GM12878 (cell line): Measurements from ENCODE around the gene SLFN11. TPM values are rescaled to one million over a fixed set of nuclear protein-coding genes. Genes with fewer than 3 reads are reported as not detected.

Experiments
- ATF7 ChIP-seq: fragments of 450-650 bp; IDR thresholded peaks from 2 replicates; pipeline ENCODE4 v1.6.1; 2016; ENCODE audit warnings: low read depth, mild to moderate bottlenecking
- BHLHE40 ChIP-seq, 2 experiments: fragments of 450-650 bp in 1 of 2; IDR thresholded peaks; 2 replicates each; pipeline ENCODE4 v1.6.1; 2011 to 2017; ENCODE audit warnings: low read depth in 2 of 2, borderline replicate concordance in 1 of 2, improper control_type of control experiment in 1 of 2, low read length in 1 of 2, mild to moderate bottlenecking in 1 of 2
- BMI1 ChIP-seq: fragments of 450-650 bp; IDR thresholded peaks from 2 replicates; pipeline ENCODE4 v1.6.1; 2016; ENCODE audit warnings: mild to moderate bottlenecking, moderate library complexity, borderline replicate concordance
- CBX3 ChIP-seq: fragments of 200-600 bp; sonication (generic); IDR thresholded peaks from 2 replicates; pipeline ENCODE4 v1.6.1; 2016; ENCODE audit warnings: low read depth, borderline replicate concordance
- CREM ChIP-seq: IDR thresholded peaks from 2 replicates; pipeline ENCODE4 v1.6.1; 2014; ENCODE audit warnings: antibody characterized with exemption, low read depth
- E2F4 ChIP-seq: IDR thresholded peaks from 2 replicates; pipeline ENCODE4 v1.6.1; 2012; ENCODE audit warnings: low read depth, low read length, improper control_type of control experiment
- ELK1 ChIP-seq: IDR thresholded peaks from 2 replicates; pipeline ENCODE4 v1.6.1; 2012; ENCODE audit warnings: low read depth, low read length, improper control_type of control experiment
- FOXK2 ChIP-seq: fragments of 450-650 bp; IDR thresholded peaks from 2 replicates; pipeline ENCODE4 v1.6.1; 2017; ENCODE audit warnings: mild to moderate bottlenecking, moderate library complexity
- IKZF1 ChIP-seq: fragments of 450-650 bp; conservative IDR thresholded peaks from 2 replicates; pipeline ENCODE4 v1.6.1; 2017; ENCODE audit warnings: antibody characterized with exemption, mild to moderate bottlenecking
- MLLT1 ChIP-seq: fragments of 450-650 bp; IDR thresholded peaks from 2 replicates; pipeline ENCODE4 v1.6.1; 2016; ENCODE audit warnings: mild to moderate bottlenecking
- PML ChIP-seq: IDR thresholded peaks from 2 replicates; pipeline ENCODE4 v1.6.1; 2012; ENCODE audit warnings: low read length, inconsistent platforms
- POLR2A ChIP-seq: IDR thresholded peaks from 2 replicates; pipeline ENCODE4 v1.6.1; 2011; ENCODE audit warnings: low read depth, mild to moderate bottlenecking, low read length
- RFX5 ChIP-seq: IDR thresholded peaks from 2 replicates; pipeline ENCODE4 v1.6.1; 2011; ENCODE audit warnings: low read depth, low read length, improper control_type of control experiment
- SIN3A ChIP-seq: IDR thresholded peaks from 2 replicates; pipeline ENCODE4 v1.6.1; 2012; ENCODE audit warnings: low read depth, low read length, improper control_type of control experiment
- SMAD1 ChIP-seq: fragments of 450-650 bp; IDR thresholded peaks from 2 replicates; pipeline ENCODE4 v1.6.1; 2018; ENCODE audit warnings: mild to moderate bottlenecking, low read depth; ENCODE audit not compliant: partially characterized antibody
- SMARCA5 ChIP-seq: fragments of 450-650 bp; IDR thresholded peaks from 2 replicates; pipeline ENCODE4 v1.6.1; 2017; ENCODE audit warnings: mild to moderate bottlenecking
- SMC3 ChIP-seq: IDR thresholded peaks from 2 replicates; pipeline ENCODE4 v1.6.1; 2011; ENCODE audit warnings: low read length, improper control_type of control experiment, borderline replicate concordance
- SREBF2 ChIP-seq: IDR thresholded peaks from 2 replicates; pipeline ENCODE4 v1.6.1; 2012; ENCODE audit warnings: mild to moderate bottlenecking, low read length
- SUPT20H ChIP-seq: IDR thresholded peaks from 2 replicates; pipeline ENCODE4 v1.6.1; 2011; ENCODE audit warnings: low read depth, mild to moderate bottlenecking, low read length, moderate library complexity, borderline replicate concordance; ENCODE audit not compliant: control insufficient read depth
- TCF12 ChIP-seq: IDR thresholded peaks from 2 replicates; pipeline ENCODE4 v1.6.1; 2011; ENCODE audit warnings: low read depth, mild to moderate bottlenecking, low read length
- YBX1 ChIP-seq: fragments of 450-650 bp; IDR thresholded peaks from 2 replicates; pipeline ENCODE4 v1.6.1; 2016; ENCODE audit warnings: antibody characterized with exemption
- ZNF24 ChIP-seq: fragments of 450-650 bp; IDR thresholded peaks from 2 replicates; pipeline ENCODE4 v1.6.1; 2017; ENCODE audit warnings: antibody characterized with exemption, mild to moderate bottlenecking
- ZNF592 ChIP-seq: fragments of 450-650 bp; IDR thresholded peaks from 2 replicates; pipeline ENCODE4 v1.6.1; 2017; ENCODE audit warnings: mild to moderate bottlenecking, moderate library complexity
- polyA plus RNA-seq, 11 experiments: library from polyadenylated mRNA; depleted of rRNA in 4 of 11; unstranded in 6 of 11; stranded (reverse) in 5 of 11; fragments of >200 nt; fragmentation: Nextera tagmentation in 4 of 11; fragmentation: Illumina TruSeq in 1 of 11; extraction: Ambion mirVana in 4 of 11; extraction: Trizol in 1 of 11; gene quantifications; 1 replicate in 1 of 11; 2 replicates in 10 of 11; pipeline versions ENCODE4 v1.2.1 to v1.2.3, GENCODE V29; 2011 to 2016; ENCODE audit warnings: inconsistent platforms in 2 of 11, missing spikeins in 2 of 11, low read depth in 1 of 11
- total RNA-seq, 4 experiments: library from RNA; depleted of rRNA in 3 of 4; stranded (reverse); fragments of >200 nt in 3 of 4; fragmentation: Illumina TruSeq in 1 of 4; extraction: Trizol in 1 of 4; gene quantifications; 2 replicates each; pipeline versions ENCODE4 v1.2.1 to v1.2.3, GENCODE V29; 2013 to 2021

The SLFN11 gene
- total and polyA plus RNA-seq, 10 of the 15 experiments (the other 5 are each of a cell fraction or from before 2014, with no cell fraction given) = 2.1 to 38.9 (median 30.6) TPM

GRCh38 chr17:35373534-35373983 is at the start of gene SLFN11 (continued):
- TF ChIP-seq BMI1 (no peak), IKZF1 (peak; percentile 66), SMARCA5 (no peak), ZNF24 (no peak), SIN3A (no peak), MLLT1 (no peak), TCF12 (no peak), ZNF592 (no peak), BHLHE40 (IDR thresholded peaks at IDR 0.05; ENCODE audit: borderline replicate concordance in 1 of 2, low read depth in 2 of 2, low read length in 1 of 2) (no peak), ATF7 (peak; percentile 20; the same call in 1 of the 2 replicates), ELK1 (peak; percentile 13; the same call in 1 of the 2 replicates), PML (peak; percentile 87; the same call in 1 of the 2 replicates), RFX5 (no peak), E2F4 (peak; percentile 83), SUPT20H (no peak), POLR2A (peak; percentile 91), SMC3 (no peak), SREBF2 (no peak), SMAD1 (no peak), YBX1 (no peak), FOXK2 (no peak), CBX3 (no peak), CREM (peak; percentile 53; the same call in 1 of the 2 replicates)
